CD4-positive, alpha-beta T cell treated with Interferon gamma for 1 hour (primary cell): ENCODE measurements around the gene CLASP1.
"Not testable (repeated sequence)": the region's sequence is repeated elsewhere in the genome, so short reads cannot be mapped to it uniquely, and the experiment has no call there.

Source experiments
- DNase-seq: peaks from one replicate; pipeline ENCODE4 v3.0.0-alpha.2; 2020

The CLASP1 gene

DNA sequence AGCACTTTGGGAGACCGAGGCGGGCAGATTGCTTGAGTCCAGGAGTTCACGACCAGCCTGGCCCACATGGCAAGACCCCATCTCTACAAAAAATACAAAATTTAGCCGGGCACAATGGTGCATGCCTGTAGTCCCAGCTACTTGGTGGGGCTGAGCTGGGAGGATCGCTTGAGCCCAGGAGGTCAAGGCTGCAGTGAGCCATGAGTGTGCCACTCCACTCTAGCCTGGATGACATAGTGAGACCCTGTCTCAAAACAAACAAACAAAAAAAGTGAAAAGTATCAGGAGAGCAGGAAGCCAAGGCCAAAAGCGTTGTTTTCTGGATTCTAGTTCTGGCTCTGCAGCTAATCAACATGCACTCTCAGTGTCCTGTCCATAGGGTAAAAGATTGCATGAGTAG, 10.7 kb upstream of the CLASP1 start:
- DNase-seq: no peak

DNA sequence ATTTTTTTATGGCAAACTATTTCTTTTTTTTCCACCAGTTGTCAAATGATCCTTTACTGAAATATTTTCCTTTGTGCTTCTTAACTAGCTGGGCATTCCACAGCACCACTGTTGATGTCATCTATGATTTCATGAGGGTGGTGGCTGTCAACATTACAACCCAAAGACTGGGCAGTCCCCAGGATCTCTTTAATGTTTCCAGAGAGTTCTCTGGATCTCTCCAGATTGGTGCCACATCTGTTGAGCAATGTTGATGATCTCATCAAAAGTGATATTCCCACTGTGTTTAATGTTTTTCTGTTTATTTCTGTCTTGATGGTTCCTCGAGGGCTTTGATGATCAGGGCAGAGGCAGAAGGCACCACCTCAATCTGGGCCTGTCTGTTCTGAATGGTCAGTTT, 9.1 kb upstream of the CLASP1 start:
- DNase-seq: not testable (repeated sequence)

DNA sequence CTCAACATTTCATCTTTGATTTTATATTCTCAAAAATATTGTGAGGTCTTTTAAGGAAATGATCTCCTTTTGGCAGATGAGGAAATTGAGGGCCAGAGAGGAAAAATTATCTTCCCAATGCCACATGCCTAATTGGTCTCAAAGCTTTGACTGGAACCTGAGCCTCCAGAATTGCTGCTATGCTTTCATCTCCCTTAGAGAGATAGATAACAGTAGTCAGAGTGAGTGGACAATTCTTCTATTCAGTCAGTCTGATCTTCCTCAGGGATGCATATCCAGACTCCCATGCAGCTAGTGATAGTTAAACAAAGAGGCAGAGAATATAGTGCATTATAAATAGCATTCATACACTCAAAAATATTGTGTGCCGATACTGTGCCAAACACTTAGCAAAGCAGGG, 3.8 kb upstream of the CLASP1 start:
- DNase-seq: no peak

DNA sequence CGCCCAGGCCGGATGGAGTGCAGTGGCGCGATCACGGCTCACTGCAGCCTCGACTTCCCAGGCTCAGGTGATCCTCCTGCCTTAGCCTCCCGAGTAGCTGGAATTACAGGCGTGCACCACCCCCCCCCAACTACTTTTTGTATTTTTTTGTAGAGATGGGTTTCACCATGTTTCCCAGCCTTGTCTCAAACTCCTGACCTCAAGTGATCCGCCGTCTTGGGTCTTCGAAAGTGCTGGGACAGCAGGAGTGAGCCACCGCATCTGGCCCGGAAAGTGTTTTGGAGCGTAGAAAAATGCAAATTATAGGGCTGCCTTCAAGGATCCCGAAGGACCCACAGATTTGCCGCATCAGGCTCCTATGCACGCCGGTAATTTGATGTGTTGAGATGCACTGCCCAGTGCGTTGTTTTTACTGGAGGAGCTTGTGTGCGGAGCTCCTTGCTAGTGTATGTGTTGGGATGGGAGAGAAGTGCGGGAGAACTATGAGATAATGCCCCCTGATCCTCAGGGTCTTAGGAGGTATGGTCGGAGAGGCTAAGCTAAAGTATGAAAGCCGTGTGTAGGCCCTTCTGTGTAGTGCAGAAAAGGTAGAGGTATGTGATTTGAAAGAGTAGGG, 1.2 kb upstream of the CLASP1 start:
- peak; percentile 3 for DNase-seq

- DNase-seq: peak; percentile 98
Observed at GRCh38 chr2:121649596-121650314, 493 bp upstream of the CLASP1 start.

GRCh38 chr2:121648206-121649148, 785 bp downstream of the CLASP1 start:
- peak; percentile 28 for DNase-seq

DNA sequence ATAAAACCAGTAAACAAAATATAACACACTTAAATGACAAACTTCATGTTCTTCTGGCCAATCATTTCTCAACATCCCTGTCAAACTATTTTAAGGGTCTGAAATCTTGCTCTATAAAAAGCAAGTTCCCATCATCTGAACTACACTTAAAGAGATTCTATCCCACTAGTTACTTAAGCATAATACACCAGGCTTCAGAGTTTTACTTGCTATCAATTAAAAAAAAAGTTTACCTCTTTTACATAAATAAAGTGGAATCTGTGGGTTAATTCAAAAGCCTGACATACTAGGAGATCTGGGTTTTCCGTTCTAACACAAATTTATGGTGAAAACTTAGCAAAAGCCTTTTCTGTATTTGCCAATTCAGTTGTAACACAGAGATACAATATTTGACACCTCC, 1.9 kb downstream of the CLASP1 start:
- no peak for DNase-seq

- DNase-seq: no peak
Observed at GRCh38 chr2:121644715-121645114, 4.5 kb downstream of the CLASP1 start.

DNA sequence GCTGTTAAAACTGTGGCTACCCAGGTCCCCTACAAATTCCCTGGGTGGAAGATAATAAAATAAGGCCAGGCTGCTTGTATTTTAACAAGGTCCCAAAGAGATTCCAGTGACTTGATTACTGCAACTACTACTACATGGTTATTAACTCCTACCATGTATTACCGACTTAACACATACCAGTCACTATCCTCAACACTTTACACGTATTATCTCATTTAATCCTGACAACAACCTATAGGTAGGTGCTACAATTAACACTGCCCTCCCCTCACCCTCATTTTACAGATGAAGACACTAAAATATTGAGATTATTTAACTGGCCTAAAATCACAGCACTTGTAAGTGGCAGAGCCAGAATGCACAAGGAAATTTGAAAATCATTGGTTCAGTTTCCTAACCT, 5.4 kb downstream of the CLASP1 start:
- DNase-seq: no peak

DNA sequence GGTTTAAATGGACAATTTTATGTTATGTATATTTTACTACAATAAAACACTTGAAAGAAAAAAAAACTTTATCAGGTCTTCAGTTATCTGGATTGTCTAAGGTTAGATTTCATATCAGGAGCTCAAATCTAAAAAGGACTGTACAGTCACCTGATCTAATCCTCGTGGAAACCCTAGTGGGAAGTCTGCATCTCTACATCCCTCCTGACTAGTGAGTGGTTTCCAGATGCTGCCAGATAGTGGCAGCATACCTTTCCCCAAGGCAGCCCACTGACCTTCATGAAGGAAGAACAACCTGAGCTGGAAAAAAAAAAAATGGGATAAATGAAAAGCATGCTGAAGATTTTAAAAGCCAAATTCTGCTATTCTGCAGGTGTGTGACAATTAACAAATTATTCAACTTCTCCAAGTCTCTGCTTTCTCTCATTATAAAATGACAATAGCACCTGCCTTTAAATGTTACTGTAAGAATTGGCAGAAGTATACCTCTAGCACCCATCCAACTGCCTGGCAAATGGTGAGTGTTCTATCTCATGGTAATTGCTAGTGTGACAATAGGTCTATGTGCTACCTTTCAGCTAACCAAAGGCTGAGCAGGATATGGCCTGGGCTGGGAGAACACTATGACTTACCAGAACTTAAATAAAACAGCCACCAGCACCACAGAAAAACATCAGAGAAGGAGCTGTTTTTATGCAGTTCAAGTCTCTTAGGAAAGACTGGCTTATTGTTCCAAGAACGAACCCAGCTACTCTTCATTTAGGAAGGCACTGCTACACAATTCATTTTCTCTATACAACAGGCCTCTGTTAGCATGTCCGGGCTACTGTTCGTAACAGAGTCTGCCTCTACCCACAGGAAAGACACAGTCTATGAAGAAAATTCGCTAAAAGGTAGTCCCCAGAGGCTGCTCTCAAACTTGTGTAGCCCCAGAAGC, 8.6 kb downstream of the CLASP1 start:
- DNase-seq: no peak

- DNase-seq: not testable (repeated sequence)
Observed at GRCh38 chr2:121639846-121640245, 9.4 kb downstream of the CLASP1 start.

- no peak for DNase-seq
Observed at GRCh38 chr2:121638333-121638732, 10.9 kb downstream of the CLASP1 start.

DNA sequence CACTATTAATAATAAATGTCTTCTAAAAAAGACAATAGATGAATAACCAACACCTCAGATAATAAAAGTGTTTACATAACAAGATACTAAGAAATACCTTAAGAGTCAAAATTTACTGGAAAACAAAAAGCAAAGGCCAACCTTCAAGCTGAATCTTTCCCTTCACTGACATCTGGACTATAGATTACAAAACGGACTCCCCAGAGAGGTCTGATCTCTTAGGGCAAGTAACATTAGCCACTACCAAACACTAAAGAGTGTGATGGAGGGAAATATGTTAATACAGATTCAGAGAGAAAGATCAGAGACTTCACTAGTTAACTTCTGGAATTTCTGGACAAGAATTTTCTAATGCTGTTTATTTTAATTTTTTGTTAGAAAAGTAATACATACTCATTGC, 13.9 kb downstream of the CLASP1 start:
- no peak for DNase-seq

- DNase-seq: no peak
Observed at GRCh38 chr2:121634354-121635307, 14.6 kb downstream of the CLASP1 start.

DNA sequence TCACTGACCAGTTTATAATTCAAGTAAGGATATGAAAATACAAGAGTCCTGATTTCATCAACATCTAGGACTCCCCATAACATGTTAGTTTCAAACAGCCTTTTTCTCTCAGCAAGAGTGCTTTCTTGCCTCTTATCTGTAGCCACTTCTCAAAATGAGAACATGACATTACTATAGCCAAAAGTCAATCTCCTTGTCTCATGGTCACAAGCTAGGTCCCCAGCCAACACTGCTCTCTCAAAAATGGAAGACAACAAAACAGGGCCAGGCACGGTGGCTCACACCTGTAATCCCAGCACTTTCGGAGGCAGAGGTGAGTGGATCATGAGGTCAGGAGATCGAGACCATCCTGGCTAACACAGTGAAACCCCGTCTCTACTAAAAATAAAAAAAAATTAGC, 15.8 kb downstream of the CLASP1 start:
- no peak for DNase-seq

GRCh38 chr2:121627525-121628050, 21.7 kb downstream of the CLASP1 start:
- DNase-seq: no peak

GRCh38 chr2:121626777-121627524, 22.3 kb downstream of the CLASP1 start:
- DNase-seq: no peak

- DNase-seq: no peak
Observed at GRCh38 chr2:121625953-121626352, 23.3 kb downstream of the CLASP1 start.

DNA sequence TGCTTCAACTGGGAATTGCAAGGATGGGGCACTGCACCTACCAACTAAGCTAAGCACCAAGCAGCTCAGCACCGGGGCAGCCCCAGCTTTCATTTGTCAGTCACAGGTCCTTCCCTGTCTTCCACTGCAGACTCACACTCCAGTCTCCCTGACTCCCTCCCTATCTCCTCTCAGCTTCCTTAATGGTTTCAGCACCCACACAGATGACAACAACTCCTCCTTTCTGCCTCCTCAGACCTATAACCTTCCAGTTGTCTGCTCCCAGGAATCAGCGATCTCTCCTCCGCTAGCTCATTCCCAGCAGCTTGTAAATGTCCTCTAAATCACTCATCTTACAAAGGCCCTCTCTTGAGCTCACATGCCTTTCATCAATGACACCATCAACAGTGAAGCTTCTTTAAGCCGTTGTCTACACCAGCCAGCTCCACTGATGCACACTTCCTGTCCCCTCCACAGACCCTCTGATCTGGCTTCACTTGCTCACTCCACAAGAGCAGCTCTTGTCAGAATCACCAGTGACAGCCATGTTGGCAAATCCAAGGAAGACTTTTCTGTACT, 32.1 kb downstream of the CLASP1 start:
- no peak for DNase-seq

DNA sequence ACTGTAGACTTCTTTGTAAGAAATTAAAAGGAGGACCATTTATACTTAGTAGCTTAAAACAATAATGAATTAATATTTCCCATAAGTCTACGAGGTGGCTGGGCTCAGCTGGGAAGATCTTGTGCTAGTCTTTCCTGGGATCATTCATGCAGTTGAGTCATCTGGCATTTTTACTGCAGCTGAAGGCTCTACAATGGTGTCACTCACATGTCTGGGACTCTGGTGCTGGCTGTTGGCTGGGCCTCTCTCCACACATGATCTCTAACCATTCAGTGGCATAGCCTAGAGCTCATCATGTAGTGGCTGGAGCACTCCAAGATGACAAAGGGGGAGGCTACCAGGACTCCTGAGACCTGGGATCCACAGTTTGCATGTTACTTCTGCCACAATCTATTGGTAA, 35.5 kb downstream of the CLASP1 start:
- DNase-seq: no peak
